ENCODE data around the gene NTRK2.

GRCh38 chr9:84799251-84799650 lies 129.7 kb downstream of the NTRK2 start:
- no peak for TF ChIP-seq CTCF (conservative IDR thresholded peaks at IDR 0.05; ENCODE audit: low read depth in 2 of 2)
- TF ChIP-seq REST (IDR thresholded peaks at IDR 0.05; ENCODE audit: unreplicated experiment) = no peak
- no peak for TF ChIP-seq EZH2 (IDR thresholded peaks at IDR 0.05; ENCODE audit: low read depth, unreplicated experiment)

All from GM23338 (cell line).